Superior temporal gyrus (tissue), 1 donor: ENCODE data around the gene UBTD1.
"Not testable (repeated sequence)": the region's sequence is repeated elsewhere in the genome, so short reads cannot be mapped to it uniquely, and the experiment has no call there.

Source experiments
- DNase-seq: peaks from one replicate; pipeline ENCODE4 v3.0.0-alpha.2; 2016; ENCODE audit errors: extremely low spot score

The UBTD1 gene, protein sequence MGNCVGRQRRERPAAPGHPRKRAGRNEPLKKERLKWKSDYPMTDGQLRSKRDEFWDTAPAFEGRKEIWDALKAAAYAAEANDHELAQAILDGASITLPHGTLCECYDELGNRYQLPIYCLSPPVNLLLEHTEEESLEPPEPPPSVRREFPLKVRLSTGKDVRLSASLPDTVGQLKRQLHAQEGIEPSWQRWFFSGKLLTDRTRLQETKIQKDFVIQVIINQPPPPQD

DNA sequence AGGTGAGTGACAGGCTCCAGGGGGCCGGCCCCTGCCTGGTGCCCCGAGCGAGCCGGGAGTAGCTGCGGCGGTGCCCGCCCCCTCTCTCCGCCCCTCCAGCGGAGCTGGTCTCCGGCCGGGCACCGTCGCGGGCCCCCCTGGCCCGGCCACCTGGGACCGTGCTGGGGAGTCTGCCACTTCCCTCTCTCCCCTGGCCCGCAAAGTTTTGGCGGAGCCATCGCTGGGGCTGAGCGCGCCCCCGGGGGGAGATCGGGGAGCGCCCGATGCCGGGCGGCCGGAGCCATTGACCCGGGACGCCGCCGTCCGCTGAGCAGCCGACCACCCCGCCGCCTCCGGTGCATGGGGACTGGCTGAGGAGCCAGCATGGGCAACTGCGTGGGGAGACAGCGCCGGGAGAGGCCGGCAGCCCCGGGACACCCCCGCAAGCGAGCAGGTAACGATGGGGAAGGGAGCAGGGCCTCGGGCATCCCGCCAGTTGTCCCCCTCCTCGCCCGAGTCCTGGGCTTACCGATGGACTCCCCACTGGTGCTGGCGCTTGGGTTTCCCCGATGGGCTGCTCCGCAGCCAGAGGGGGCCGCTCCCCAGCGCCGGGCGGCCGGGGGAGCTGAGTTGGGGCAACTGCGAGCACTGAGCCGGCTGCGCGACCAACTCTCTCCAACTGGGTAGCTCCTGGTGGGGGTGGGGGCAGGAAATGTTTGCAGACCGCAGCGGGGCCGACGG lies at the start of gene UBTD1:
Gene UBTD1, plus strand, starts transcription at position 84 of the 720 bp plus-strand sequence. Its CDS starts 280 bp downstream, at position 364.
- DNase-seq: no peak

DNA sequence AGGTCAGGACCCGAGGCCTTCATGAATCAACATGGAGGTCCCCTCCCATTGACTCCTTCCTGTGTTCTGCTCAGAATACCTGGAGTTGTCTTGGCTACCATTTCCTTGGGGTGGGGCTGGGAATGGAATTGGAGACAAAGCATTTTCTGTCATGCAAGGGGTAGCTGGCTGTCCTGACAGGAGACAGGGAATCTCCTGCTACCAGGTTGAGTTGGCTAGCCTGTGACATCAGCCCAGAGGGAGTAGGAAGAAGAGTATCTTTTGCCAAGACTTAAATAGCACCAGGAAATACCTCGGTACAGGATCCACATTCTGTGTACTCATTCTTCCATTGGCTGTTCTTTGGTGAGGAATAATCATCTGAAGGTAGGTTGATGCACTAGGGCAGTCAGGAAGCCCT lies 47.9 kb upstream of the UBTD1 start:
- DNase-seq: no peak

DNA sequence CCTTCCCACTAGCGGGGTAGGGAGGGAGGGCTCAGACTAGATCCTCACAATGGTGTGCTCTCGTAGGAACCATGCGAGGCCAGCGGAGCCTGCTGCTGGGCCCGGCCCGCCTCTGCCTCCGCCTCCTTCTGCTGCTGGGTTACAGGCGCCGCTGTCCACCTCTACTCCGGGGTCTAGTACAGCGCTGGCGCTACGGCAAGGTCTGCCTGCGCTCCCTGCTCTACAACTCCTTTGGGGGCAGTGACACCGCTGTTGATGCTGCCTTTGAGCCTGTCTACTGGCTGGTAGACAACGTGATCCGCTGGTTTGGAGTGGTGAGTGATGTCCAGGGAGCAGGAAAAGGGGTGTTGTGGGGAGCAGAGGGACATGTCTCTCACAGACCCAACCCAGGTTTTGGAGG lies 47.1 kb upstream of the UBTD1 start:
- no peak for DNase-seq

DNA sequence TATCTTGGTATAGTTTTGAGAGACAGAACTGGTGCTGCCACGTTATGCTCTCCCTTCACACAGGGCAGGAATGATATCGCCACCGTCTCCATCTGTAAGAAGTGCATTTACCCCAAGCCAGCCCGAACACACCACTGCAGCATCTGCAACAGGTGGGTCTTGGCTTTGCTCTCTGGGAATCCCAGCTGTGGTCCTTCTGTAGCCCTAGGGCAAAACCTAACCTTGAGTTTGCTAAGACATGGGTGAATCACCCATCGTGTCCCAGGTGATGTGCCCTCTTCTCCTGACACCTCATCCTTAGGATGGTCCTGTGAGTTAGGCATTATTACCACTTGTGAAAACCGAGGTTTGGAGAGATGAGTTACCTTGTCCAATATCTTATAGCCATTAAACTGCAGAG lies 46.4 kb upstream of the UBTD1 start:
- DNase-seq: no peak

DNA sequence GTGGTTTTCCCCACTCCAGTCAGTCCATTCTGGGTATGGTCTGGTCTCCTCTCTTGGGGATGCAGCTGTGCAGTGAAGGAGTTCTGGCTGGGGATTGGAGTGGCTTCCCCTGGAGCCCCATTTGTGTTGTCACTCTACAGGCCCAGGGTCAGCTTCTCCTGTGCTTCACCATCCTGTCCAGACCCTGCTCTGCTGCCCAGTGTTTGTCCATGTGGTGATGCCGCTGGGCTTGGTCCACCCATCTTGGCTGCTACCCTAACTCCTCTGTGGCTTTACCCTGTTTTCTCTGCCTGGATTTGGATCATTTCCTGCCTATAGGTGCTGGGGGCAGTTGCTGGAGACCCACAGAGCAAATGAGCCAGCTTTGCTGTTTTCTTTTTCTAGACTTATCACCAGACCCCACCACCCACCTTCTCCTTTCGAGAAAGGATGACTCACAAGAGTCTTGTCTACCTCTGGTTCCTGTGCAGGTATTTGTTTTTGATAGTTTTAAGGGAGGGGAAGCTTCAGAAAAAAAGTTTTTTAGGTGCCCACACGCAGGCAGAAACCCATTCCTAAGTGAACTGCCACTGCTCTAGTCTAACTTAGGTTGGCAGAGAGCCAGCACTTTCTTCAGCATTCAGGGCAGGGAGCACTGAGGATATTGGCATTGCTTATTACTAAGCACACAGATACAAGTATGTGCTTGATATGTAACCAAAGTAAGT lies 44.2 kb upstream of the UBTD1 start:
- DNase-seq: peak; percentile 26

DNA sequence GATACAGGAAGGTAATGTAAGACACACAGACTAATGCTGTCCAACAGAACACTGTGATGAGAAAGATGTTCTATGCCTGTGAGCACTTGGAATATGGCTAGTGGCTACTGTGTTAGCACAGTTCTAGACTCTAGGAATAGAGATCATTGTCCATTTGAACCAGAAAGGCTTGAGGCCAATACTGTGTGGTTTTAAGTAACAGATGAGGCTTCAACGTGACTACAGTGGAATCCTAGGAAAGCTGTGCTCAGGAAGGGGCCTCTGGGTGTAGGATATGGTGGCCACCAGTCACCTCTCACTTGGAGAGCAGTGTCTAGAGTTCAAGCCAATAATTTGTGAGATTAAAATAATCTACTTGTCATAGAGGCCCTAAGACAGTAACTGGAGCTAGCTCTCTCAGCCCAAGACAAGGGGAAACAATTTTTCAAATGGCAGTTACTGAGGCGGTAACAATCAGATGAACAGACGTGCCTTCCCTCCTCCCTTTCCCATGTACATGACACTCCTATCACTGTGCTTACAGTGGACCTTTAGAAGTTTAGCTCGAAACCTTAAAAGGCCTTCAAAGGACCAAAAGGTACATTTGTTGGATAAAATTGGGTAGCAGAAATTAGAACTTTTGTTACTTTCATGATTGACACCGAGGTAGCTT lies 42.6 kb upstream of the UBTD1 start:
- DNase-seq: no peak

DNA sequence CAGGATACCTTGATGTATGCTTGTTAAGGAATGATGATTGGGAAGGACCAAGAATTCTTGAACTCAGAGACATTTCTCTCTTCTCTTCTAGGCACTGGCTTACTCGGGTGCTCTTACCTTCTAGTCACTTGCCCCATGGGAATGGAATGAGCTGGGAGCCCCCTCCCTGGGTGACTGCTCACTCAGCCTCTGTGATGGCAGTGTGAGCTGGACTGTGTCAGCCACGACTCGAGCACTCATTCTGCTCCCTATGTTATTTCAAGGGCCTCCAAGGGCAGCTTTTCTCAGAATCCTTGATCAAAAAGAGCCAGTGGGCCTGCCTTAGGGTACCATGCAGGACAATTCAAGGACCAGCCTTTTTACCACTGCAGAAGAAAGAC lies 42.0 kb upstream of the UBTD1 start:
- DNase-seq: no peak

DNA sequence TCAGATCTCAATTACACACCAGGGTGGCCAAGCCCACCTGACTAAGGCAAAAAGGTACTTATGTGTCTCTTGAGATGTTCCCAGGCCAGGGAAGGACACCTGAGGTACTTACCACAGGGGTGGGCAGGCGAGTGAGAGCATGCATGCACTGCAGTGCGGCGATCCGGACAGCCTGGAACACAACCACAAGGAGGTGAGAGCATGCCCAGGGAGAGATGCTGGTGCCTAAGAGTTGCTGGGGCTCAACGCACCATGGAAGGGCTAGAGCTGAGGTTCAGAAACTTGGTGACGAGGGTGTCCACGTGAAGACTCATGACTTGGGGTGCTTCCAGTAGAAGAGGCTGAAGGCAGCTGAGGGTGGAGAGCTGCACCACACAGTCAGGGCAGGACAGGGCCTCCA lies 39.6 kb upstream of the UBTD1 start:
- no peak for DNase-seq

DNA sequence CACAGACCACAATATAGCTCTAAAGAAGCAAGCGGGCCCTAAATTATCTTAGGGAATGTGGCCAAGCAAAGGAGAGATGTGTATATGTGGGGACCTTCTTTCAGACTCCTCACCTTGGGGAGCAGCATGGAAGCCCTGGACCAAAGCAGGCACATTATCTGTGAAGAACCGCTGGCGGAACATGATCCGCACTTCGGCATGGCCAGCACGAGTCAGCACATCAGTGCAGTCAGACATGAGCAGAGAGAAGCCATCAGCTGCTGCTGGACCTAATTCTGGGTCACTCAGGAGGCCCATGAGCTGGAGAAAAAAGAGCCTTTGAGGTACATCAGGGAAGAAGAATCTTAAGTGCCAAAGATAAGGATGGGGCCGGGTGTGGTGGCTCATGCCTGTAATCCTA lies 38.8 kb upstream of the UBTD1 start:
- DNase-seq: no peak

DNA sequence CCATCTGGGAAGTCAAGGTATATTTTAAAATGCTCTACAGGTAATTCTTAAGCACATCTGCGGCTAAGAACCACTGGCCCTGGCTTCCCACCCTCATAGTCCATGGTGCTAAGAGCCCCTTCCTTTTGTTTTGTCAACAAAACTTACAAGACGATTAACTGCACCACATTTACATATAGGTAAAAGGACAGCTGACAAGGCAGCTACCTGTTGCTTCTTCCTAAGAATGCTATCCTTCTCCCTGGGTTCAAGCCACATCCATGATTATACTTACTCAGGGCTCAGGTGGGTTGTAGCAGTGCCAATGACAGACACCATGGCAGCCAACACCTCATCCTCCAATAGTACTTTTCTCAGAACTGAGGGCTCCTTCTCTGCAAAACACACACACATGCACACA lies 36.4 kb upstream of the UBTD1 start:
- no peak for DNase-seq

DNA sequence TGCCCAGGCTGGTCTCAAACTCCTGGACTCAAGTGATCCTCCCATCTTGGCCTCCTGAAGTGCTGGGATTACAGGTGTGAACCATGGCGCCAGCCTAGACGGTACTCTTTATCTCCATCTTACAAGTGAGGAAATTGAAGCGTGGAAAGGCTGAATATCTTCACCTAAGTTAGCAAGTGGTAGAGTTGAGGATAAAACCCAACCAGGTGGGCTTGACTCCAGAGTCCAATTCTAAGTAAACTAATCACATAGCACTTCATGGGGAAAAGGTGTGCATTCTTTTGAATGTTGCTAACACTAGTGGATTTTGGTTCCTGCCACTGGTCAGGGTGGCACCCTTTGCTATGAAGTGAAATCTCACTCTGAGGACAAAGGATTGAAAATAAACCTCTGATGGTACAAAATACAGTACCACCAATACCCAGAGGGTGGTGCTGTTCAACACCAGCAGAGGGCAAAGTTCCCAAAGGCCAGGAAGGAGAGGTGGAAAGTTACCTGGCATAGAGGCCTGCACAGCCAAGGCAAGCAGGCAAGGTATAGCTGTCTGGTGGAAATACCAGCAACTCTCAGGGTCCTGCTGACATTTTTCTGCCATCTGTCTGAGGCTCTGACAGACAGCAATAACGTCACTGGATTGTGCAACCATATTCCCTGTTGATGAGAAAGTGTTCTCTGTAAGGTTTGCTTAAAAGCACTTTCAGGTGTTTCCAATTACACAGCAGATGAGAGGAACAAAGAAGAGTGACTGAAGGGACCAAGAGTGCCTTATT lies 35.2 kb upstream of the UBTD1 start:
- peak; percentile 80 for DNase-seq

DNA sequence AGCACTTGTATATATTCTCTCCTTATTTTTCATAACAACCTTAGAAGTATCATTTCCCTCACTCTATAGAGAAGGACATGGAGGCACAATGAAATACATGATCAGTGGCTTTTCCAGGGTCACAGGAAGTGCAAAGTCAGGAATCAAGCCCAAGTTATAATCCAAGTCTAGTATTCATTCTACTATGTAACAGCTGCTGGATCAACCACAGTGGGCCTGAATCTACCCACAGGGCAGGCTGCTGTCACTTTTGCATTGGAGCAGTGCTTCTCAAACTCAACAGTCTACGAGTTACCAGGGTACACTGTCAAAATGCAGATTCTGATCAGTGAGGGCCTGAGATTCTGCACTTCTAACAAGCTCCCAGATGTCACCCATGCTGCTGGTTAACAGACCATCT lies 34.5 kb upstream of the UBTD1 start:
- no peak for DNase-seq

DNA sequence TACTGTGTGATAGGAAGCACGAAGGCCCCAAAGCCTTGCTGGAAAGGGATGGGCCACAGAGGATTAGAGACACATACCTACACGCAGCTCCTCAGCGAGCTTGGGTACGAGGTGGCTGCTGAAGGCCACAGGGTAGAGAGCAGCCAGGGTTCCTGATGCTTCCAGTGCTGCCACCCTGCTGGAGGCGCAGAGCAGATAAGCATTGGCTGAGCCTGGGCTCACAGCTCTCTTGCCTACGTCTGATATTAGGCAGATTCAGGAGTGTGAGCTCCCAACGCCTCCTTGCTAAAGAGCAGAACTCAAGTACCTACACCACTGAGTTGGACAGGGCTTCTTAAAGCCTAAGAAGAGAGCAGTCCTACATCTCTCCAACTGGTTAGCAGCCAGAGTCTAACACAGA lies 32.7 kb upstream of the UBTD1 start:
- no peak for DNase-seq

DNA sequence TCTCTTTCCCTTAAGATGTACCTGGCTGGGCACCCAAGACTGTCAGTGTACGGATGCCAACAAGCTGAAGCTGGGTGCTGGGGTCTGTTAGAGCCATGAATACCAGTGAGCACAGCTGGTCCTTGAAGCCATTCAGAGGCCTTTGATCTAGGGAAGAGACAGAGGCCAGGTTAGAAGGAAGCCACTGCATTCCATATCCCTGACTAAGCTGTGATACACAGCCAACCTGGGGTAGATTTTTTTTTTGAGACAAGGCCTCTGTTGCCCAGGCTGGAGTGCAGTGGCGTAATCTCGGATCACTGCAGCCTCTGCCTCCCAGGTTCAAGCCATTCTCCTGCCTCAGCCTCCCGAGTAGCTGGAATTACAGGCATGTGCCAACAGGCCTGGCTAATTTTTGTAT lies 32.0 kb upstream of the UBTD1 start:
- no peak for DNase-seq

DNA sequence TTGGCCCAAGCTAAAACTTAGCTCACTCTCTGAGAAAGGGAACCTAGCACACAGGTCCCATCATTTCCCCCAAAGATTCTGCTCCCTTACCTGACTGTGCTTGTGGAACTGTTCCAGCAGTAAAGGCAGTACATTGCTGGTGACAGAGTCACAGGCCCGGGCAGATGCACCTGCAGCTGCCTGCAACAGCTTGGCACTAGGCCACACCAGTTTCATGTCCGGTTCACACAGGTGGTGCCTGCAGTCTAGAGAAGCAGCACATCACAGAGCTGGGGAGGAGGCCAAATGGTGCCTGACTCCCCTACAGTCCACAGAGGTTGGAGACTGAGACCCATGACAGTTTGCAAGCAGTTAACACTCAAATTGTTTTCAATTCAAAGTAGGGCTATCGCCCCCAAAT lies 30.6 kb upstream of the UBTD1 start:
- no peak for DNase-seq

DNA sequence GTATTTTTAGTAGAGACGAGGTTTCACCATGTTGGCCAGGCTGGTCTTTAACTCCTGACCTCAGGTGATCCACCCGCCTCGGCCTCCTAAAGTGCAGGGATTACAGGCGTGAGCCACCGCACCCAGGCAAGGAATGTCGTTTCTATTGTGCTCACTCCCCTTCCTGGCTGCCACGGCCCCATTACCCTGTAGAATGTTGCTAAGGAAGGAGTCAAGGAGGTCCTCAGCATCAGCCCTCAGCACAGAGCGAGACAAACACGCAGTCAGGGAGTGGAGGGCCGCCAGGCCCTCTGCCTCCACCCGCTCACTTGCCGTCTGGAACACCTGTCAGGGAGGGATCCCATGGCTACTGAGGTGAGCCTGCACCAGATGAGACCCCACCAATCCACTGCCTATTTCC lies 29.9 kb upstream of the UBTD1 start:
- DNase-seq: not testable (repeated sequence)

DNA sequence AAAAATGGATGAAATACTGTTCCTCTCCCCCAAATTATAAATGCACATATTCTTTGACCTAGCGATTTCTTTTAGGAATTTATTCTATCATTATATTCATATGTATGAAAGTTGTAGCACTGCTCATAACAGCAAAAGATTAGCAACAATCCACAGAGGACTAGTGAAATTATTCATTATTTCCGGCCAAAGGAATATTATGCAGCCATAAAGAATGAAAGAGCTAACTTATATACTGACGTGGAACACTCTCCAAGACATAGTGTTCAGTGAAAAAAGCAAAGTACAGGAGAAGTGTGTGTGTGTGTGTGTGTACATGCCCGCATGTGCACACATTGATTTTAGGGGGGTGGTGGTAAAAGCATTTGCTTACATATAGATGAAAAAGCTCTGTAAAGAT lies 23.8 kb upstream of the UBTD1 start:
- DNase-seq: no peak

DNA sequence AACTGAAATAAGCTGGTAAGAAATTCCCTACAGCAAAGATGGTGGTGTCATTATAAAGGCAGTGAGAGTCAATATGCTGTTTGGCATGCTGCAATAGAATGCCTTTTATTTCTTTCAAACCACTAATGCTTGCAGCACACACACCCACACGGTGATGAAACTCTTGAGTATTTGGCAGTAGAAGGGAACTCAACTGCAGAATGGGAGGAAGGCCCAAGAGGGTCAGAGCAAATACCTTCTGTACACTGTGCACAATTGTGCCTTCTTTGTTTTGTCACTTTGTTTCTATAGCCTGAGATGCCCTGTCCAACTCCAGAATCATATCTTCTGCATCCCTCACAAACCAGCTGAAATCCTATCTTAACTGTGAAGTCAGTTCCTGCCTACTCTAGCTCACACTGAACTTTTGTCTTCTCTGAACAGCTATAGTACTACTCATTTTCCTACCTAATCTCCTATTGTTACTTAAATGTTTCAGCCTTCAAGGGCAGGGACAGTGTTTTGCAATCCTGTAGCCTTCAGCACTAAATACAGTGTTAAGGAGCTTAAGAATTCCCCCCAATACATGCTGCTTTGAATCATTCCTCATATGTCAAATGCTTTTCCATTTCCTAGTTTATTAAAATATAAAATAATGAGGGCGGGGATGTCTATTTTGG lies 22.7 kb upstream of the UBTD1 start:
- DNase-seq: peak; percentile 34

DNA sequence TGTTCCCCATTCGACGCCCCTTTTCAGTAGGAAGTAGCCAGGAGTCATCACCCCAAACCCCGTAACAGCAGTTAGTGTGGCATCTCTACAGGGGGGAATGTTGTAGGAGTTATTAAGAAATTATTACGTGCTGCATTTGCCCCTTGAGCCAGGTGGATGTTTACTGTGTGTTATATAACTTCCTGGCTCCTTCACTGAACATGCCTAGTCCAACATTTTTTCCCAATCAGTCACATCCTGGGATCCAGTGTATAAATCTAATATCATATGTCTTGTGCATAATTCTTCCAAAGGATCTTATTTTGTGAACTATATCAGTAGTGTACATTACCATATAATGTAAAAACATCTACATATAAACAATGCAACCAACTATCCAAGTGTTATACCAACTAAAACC lies 19.3 kb upstream of the UBTD1 start:
- DNase-seq: not testable (repeated sequence)

DNA sequence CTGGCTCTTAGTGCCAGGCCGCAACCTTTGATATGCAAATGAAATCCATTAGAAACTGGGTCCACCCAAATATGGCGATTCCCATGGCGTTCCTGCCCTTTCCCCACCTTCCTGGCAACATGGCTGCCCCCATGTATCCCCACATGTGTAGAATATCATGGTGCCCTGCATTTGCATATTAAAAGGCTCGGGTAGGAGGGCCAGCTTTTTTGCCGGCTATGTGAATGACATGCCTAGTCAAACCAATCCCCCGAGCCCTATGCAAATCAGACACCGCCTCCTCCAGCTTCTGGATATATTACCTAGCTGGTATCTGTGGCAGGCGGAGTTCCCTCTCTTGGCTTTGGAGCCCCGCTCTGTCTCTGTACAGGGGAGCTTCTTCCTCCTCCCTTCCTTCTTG lies 18.8 kb upstream of the UBTD1 start:
- no peak for DNase-seq

DNA sequence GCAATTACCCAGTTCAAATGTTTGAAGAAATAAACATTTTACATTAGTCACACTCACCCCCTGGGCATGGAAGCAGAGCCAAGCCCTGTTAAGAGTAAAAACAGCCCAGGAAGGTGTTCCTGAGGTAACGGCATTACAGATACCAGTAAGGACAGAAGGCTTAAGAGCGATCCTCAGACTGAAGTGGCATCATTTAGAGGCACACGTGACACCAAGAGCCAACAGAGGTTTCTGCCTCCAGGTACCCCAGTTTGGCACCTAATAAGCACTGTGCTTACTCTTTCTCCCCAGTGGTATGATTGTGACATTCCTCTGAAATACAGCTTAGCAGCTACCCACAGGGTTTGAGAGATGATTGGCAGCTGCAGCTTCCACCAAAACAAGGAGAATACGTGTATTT lies 17.7 kb upstream of the UBTD1 start:
- no peak for DNase-seq
